Muscle of arm (tissue), 14 donors: ENCODE data around the gene STIMATE. TPM values are rescaled to one million over a fixed set of nuclear protein-coding genes. Genes with fewer than 3 reads are reported as not detected.
A peak's percentile ranks its signal among the peaks of the same experiment; 100 is the strongest.

Source experiments
- DNase-seq: peaks from one replicate; pipeline ENCODE4 v3.0.0-alpha.2; 2013
- long read RNA-seq, 11 donors: transcript quantifications; one replicate each; lab custom pipeline, GENCODE V29; 2026
- polyA plus RNA-seq, 12 donors: library from polyadenylated mRNA; unstranded; fragments of 120-200 nt; gene quantifications; one replicate each; pipeline ENCODE4 v1.2.1, GENCODE V29; 2013; ENCODE audit not compliant: insufficient read length in 12 of 12

Gene STIMATE
- polyA plus RNA-seq, result 10 to 100 TPM in 3 of 12 donors, 1 to 10 TPM in 8, not detected in 1; 6.2 to 19.1 (median 8.3) TPM
- long read RNA-seq, donor 1, full-length matches to known transcripts, result 3 of 3 reads
- long read RNA-seq, donor 1, partial matches to known transcripts, result 0 of 3 reads
- long read RNA-seq, donor 1, other reads (novel, unspliced or antisense), result 0 of 3 reads
- long read RNA-seq, donor 2, full-length matches to known transcripts, result 3 of 3 reads
- long read RNA-seq, donor 2, partial matches to known transcripts, result 0 of 3 reads
- long read RNA-seq, donor 2, other reads (novel, unspliced or antisense), result 0 of 3 reads
- long read RNA-seq, donor 3, full-length matches to known transcripts, result 4 of 4 reads
- long read RNA-seq, donor 3, partial matches to known transcripts, result 0 of 4 reads
- long read RNA-seq, donor 3, other reads (novel, unspliced or antisense), result 0 of 4 reads
- long read RNA-seq, donor 4, full-length matches to known transcripts, result 2 of 2 reads
- long read RNA-seq, donor 4, partial matches to known transcripts, result 0 of 2 reads
- long read RNA-seq, donor 4, other reads (novel, unspliced or antisense), result 0 of 2 reads
- long read RNA-seq, donor 5, result 0 reads
- long read RNA-seq, donor 6, full-length matches to known transcripts, result 2 of 2 reads
- long read RNA-seq, donor 6, partial matches to known transcripts, result 0 of 2 reads
- long read RNA-seq, donor 6, other reads (novel, unspliced or antisense), result 0 of 2 reads
- long read RNA-seq, donor 7, full-length matches to known transcripts, result 1 of 1 reads
- long read RNA-seq, donor 7, partial matches to known transcripts, result 0 of 1 reads
- long read RNA-seq, donor 7, other reads (novel, unspliced or antisense), result 0 of 1 reads
- long read RNA-seq, donor 8, full-length matches to known transcripts, result 4 of 4 reads
- long read RNA-seq, donor 8, partial matches to known transcripts, result 0 of 4 reads
- long read RNA-seq, donor 8, other reads (novel, unspliced or antisense), result 0 of 4 reads
- long read RNA-seq, donor 9, full-length matches to known transcripts, result 1 of 1 reads
- long read RNA-seq, donor 9, partial matches to known transcripts, result 0 of 1 reads
- long read RNA-seq, donor 9, other reads (novel, unspliced or antisense), result 0 of 1 reads
- long read RNA-seq, donor 10, full-length matches to known transcripts, result 4 of 4 reads
- long read RNA-seq, donor 10, partial matches to known transcripts, result 0 of 4 reads
- long read RNA-seq, donor 10, other reads (novel, unspliced or antisense), result 0 of 4 reads
- long read RNA-seq, donor 11, full-length matches to known transcripts, result 3 of 3 reads
- long read RNA-seq, donor 11, partial matches to known transcripts, result 0 of 3 reads
- long read RNA-seq, donor 11, other reads (novel, unspliced or antisense), result 0 of 3 reads

DNA sequence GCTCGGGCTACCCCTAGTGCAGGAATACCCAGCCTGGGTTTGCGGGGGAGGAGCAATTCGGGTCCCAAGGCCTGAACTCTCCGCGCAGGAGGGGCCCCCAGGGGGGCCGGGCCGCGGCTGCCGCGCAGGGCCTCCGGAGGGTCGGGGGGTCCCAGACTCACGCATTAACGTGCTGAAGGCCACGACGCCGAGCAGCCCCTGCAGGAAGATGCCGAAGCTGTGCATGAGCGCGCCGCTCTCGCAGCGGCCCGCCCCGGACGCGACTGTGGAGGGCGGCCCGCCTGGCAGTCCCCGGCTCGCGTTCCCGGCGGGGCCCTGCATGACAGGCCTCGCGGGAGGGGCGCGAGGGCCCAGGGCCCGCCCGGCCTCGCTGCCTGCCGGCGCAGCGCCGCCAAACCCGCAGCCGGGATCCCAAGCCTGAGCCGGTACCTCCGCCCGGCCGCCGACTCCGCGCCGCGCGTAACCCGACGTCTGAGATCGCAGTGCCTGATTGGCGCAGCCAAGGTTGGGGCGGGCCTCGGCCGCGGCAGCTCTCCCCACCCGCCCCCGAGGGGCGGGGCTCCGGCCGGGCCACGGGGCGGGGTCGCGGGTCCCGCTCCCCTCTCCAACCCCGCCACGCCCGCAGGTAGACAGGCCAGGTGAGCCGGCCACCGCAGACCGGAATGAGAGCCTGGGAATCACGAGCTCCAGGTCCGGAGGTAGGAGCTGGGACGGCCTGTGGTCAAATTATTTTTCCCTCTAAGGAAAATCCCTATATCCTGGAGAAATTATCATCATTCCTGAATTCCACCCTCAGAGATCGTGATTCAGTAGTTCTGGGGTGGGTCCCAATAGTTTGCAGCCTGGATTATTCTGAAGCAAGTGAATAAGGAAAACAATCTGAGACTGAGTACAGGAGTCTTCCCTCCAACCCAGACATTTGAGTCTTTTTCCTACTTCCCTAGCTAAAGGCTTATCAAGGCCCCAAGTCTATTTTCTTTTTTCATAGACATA, at the start of gene STIMATE:
TSS of gene STIMATE (minus strand) at position 419 of the 993 bp plus-strand sequence. CDS start at position 321, 98 bp downstream.
- DNase-seq, result peak; percentile 85

DNA sequence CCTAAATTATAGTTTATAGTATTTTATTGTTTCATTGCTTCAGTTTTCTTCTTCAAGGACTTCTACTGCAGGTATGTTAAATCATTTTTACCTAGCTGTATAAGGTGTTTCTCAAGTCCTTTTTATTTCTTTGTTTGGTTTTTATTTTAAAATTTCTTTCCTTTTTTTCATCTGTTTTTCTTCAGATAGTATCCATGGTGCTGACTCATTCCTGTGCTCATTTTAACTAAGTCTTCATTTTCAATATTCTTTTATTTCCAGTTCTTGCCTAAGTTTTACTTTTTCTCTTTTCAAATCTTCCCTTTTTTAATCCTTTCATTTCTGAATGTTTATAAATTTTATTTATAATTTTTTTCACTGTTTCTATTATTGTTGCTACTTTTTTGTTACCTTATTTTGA, 42.3 kb upstream of the STIMATE start:
- no peak for DNase-seq

DNA sequence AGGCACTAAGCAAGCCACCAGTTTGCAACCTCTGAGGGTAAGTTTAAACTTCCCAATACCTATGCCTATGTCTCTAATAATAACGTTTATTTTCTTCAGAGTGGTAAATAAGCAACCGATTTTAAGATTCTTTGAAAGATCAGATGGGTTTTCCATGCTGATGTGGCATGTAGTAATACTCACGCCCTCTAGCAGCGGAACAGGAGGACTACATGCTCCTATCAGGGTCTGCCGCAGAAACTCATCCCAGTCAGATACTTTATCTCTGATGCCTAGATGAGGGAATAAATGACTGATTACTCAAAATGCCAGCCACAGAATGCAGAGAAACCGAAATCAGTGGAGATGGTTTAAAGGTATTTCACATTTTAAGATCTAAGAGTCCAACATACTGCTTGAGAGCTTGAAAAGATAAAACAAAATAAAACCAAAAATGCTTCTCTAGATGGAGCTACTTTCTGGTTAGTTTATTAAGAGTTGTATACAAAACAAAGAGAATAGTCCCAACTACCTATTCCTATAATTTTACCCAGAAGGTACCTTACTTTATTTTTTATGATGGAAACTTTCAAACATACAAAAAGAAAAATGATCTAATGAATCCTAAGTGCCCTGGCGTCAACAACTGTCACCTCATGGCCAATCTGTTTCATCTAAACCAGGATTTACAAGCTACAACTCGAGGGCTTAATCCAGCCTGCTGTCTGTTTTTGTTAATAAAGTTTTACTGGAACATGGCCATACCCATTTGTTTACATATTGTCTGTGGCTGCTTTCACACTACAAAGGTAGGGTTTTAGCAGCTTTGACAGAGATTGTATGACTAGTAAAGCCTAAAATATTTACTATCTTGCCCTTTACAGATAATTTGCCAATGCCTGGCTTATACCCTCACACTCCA, 37.5 kb upstream of the STIMATE start:
- peak; percentile 53 for DNase-seq

DNA sequence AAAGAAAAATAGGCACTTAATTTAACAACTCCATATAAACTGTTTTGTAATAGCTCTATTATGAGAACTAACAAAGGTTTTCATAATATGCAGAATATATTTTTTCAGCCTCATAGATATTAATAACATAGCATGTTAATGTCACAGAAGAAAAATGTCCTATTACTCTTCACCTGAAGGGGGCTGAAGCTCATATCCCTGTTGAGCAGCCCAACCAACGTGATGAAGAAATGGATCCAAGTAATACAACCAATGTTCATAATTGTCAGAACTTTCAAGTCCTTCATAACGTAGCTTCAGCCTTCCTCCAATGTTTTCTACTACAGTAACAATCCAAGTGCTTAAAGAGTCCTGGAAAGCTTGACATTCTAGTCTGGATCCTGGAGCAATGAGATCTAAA, 34.5 kb upstream of the STIMATE start:
- DNase-seq, result no peak

DNA sequence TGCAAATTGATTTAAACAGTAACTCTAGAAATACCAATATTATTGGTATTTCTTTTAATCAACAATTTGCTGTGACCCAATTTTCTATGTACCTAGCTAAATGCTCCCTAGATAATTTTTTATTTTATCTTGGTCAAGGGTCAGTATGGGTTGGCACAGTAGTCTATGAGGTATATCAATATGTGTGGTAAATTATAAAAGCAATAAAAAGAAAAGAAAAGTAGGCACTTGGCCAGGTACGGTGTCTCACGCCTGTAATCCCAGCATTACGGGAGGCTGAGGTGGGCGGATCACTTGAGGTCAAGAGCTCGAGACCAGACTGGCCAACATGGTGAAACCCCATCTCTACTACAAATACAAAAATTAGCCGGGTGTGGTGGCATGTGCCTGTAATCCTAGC, 34.0 kb upstream of the STIMATE start:
- no peak for DNase-seq

DNA sequence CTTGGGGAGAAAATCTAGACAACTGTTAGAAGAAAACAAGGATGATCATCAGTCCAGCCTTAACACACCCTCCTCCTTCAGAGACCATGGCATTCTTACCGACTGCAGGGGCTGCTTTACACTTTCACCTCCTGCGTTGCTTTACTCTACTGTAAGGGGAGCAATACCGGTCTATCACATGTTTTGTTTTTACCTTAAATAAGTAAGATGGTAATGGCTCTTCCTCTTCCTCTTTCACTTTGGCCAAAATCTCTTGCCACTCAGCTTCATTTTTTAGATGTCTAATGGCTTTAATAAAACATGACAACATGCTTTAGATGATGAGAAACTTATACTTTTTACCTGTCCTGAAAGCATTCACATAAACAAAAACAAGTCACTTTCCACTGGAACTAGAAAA, 33.4 kb upstream of the STIMATE start:
- DNase-seq, result no peak

DNA sequence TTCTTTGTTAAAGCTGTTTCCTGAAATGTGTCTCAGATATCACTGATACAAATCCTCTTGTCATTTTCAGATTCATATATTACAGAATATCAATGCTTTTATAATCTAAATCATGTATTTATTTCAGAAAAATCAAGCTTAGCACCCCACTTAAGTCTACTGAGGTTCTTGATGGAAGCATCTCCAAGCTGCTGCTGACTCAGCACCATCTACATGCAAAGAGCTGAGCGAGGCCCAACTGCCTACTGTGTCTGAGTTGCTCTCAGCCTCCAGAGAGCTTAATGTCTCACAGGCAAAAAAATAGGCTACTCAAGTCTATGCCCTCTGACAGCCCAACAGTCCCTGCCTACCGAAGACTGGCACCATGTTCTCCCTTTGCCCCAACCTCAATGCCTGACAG, 29.2 kb upstream of the STIMATE start:
- DNase-seq, result no peak

DNA sequence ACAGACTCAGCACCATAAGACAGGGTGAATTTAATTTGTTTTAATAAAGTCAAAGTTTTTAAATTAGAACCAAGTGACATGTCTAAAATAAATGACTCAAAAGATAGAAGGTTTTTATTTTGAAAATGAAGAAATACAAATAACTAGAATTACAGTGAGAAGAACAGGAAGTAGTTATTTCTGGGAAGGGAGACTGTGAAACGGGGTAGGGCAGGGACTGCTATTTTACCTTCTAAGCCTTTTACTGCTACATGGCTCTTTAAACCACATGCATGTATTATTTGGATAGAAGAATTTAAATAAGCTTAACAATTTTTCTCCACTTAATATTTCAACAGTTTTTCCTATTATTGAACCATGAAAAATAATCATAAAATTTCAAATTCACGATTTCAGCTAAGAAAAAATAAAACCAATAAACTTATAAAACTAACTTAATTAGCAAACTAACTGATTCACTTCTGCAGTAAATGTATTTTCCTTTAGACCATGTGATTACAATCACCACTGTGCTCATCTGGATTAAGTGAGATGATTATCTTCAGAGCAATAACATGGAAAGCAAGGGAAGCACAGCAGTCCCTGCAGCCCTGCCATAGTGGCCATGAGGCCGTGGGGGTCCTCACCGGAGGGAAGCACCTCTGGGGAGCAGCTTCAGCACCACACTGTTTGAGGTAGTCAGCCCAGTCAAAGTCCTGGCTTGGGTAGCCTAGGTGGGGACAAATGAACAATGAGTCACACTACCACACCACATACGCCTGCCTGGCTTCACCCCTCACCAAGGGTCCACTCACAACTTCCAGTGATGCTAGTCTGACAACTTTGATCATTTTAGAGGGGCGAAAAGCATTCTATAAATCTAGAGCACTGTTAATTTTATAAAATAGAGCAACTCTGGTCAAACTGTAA, 28.3 kb upstream of the STIMATE start:
- no peak for DNase-seq

DNA sequence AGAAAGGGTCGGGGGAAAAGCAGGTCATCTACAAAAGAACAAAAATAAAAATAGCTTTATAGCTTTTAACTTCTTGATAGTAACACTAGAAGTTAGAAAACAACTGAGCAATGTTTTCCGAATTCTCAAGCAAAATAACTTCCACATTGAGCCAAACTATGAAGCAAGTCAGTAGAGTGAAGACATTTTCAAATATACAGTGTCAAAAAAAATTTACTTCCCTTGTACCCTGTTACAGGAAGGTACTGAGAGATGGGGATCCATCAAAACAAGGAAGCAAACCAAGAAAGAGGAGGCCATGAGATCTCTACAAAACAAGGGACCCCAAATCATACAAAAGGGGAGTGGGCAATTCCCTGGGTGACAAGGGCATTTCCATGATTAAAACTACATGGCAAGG, 26.6 kb upstream of the STIMATE start:
- DNase-seq, result no peak

DNA sequence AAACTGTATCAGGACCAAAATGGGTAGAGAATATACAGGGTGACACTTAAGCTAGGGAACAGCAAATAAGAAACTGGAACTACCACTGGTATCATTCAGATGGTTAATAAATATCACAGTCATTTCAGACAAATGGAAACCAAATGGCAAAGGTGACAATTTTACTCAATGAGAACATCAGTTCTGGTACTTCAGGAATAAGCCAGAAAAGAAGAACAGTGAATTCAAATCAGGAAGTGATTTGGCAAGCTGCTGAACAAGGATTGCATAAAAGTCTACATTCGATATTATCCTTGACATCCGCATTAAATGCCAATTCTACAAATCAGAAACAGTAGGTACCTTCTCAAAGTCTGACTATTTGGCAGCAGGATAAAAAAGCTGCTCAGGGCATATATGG, 23.5 kb upstream of the STIMATE start:
- DNase-seq, result no peak

DNA sequence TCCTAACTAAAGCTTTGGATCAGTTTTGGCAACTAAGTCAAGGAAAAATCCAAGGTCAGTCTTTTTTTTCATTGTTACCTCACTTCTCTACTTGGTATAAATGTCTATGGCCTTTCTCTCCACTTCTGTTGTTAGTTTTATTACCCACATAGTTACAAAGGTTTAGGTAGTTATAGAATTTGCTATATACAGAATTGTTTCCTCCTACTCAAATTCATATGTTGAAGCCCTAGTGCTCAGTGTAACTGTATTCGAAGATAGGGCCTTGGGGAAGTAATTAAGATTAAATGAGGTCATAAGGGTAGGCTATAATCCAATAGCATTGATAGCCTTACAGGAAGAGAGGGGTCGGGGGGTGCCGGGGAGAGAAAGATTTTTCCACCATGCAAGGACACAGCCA, 19.7 kb upstream of the STIMATE start:
- DNase-seq, result no peak

DNA sequence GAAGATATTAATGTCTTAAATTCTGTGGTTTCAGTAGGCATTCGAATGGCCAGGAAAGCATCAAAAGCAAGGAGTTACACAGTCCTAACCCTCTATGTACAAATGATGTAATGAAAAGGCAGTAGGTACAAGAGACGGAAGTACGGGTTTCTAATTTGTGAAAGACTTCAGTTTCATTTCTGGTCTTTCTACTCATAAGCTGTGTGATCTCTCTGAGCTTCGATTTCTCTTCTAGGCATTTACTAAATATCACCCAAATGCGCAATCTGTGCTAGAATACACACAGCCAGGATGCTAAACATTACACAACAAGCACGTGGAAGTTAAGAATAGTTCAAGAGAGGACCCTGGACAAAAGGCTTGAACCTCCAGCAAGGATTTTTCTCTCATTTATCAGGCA, 17.9 kb upstream of the STIMATE start:
- no peak for DNase-seq

DNA sequence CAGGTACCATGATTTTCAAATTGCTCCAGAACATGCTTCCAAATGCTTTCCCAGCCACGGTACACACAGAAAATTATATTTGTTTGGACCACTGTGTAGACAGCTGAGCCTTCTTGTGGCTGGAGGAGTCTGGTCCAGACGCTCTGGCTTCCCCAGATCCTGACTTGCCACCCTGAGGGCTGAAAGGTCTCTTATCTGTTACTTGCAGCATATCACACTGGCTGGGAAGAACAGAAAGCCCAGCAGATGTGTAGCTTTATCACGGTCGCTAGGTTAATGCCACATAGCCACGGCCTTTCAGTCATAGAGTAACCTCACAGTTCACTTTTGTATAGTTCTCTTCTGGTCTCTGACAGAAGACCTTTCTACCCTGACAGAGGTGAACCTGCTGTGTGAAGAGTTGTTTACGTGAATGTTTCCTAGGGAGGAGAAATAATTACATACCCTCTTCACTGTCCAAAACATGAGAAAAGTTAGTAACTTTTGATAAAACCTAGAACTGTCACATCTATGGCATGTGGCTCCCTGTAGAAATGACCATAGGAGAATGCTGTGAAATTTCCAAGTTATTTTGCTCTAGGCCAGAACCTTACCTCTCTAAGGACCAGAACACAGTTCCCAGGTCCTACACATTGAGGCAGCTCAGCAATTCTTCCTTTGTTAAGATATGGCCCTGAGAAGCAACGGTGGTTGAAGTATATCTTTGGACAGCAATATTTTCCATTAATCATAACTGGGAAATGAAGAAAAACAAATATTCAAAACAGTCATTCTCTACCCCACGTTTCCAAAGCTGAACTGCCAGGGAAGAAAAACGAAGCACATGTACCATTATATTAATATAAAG, 15.8 kb upstream of the STIMATE start:
- DNase-seq, result no peak

DNA sequence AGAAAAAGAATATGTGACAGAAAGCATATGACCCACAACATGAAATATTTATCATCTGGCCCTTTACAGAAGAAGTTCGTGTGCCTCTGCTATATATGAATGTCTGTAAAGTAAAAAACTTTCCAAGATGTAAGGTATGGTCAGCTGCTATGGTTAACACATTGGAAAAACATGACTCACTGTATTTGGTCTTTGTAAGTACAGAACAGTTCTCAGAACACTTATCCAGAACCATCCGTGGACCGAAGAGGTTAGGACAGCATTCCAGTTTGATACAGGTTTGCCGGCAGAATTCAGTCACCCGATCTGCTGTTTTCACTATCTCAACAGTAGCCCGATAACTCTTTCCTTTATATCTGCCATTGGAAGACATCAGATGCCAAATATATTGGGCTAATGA, 13.5 kb upstream of the STIMATE start:
- no peak for DNase-seq

DNA sequence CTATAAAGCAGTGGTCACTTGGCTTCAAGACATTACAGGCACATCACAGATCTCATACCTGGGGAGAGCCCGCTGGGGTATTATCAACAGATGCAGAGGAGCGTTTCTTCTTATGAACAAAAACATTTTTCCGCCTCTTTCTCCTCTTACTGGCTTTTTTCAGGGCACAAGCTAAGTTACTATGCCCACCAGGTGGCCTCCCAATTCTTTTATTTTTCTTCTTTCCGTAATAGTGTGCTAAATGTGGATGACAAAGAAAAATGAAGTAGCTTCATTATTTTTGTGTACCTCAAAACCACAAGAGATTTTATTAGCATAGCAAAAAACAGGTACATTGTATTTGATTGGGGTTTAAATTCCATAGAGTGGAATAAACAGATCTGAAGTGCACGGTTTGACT, 10.1 kb upstream of the STIMATE start:
- DNase-seq, result no peak

DNA sequence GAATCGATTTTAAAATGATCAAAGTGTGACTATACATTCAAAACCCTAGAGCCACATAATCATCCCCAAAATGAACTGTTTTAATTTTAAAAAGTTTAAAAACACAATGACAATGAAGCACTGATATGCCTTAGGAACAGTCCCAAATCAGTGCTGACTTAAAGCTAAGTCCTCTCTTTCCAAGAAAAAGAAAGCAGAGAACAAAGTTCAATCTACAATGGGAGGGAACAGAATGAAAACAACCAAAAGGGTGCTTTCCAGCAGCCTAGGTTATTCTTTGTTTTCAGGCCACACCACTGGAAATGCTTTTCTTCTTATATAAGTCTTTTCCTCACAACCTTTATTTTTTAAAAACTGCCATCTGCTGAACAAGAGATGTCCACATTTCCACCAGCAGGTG, 7.2 kb upstream of the STIMATE start:
- DNase-seq, result no peak

DNA sequence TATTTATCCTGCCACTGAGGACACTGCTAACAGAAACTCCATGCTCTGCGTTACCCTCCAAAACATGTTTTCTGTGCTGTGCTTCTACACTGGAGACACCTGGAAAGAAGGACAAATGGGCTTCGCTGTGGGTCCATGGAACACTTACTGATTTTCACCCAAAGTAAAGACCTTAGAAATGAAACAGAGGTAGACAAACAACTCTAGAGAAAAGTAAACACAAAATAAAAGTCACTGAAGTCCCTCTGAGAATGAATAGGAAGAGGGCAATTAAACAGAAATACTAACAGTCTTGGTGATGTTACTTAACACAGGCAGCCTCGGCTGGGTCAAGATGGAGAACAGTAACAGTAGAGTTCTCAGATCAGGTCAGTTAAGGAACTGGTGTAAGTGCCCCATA, 6.7 kb upstream of the STIMATE start:
- no peak for DNase-seq
